ENCODE data around the gene SELENOM. TPM values are rescaled to one million over a fixed set of nuclear protein-coding genes. Genes with fewer than 3 reads are reported as not detected.

The SELENOM gene
- total RNA-seq, 1 donor from 2014 or later, result 7.0 TPM

Other genes with a start within 250 kb of the SELENOM start
- gene MORC2, start 138.8 kb downstream of the SELENOM start, total RNA-seq, result 11.9 TPM
- 18.2 TPM for gene TUG1, start 138.3 kb downstream of the SELENOM start, total RNA-seq
- 20.9 TPM for gene SMTN, start 26.2 kb downstream of the SELENOM start, total RNA-seq
- 0.25 TPM for gene INPP5J, start 15.4 kb upstream of the SELENOM start, total RNA-seq
- gene PLA2G3, start 32.9 kb upstream of the SELENOM start, total RNA-seq, result not detected
- 33.5 TPM for gene RNF185, start 52.6 kb upstream of the SELENOM start, total RNA-seq
- gene LIMK2, start 104.7 kb upstream of the SELENOM start, total RNA-seq, result 7.3 TPM
- gene PIK3IP1, start 184.9 kb upstream of the SELENOM start, total RNA-seq, result 3.2 TPM
- gene PATZ1, start 238.8 kb upstream of the SELENOM start, total RNA-seq, result 21.2 TPM